A204.1 (cell line): Measurements from ENCODE around the gene C17orf50.
"Not testable (repeated sequence)": the region's sequence is repeated elsewhere in the genome, so short reads cannot be mapped to it uniquely, and the experiment has no call there.

Experiments used
- FAIRE-seq: peaks from 2 replicates; lab custom pipeline; 2012; peaks lifted over from hg19 to GRCh38; lab: Jason Lieb, UNC

The C17orf50 gene

GRCh38 chr17:35734396-35734795 lies 26.3 kb upstream of the C17orf50 start:
- no peak for FAIRE-seq

GRCh38 chr17:35735036-35735805 lies 25.5 kb upstream of the C17orf50 start:
- no peak for FAIRE-seq

GRCh38 chr17:35736236-35736635 lies 24.5 kb upstream of the C17orf50 start:
- no peak for FAIRE-seq

GRCh38 chr17:35738519-35739133 lies 22.1 kb upstream of the C17orf50 start:
- FAIRE-seq: no peak

GRCh38 chr17:35740216-35740615 lies 20.5 kb upstream of the C17orf50 start:
- FAIRE-seq: no peak

GRCh38 chr17:35740997-35741931 lies 19.4 kb upstream of the C17orf50 start:
- no peak for FAIRE-seq

DNA sequence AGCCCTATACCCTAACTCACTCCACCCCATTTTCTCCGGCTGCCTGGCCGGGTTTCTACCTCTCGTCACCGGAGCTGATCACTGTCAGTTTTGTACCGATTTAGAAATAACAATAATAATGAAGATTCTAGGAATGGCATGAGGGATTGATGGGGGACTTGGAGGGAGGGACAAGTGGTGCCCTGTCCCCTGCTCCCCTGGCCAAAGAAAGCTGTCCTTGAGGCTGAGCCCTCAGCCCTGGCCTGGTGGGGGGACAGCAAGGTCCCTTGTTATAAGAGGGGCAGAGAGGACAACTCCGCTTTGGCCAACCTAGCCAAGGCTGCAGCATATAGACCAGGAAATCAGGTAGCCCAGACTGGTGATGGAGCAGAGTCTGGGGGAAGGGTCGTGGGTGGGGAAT lies 18.2 kb upstream of the C17orf50 start:
- no peak for FAIRE-seq

DNA sequence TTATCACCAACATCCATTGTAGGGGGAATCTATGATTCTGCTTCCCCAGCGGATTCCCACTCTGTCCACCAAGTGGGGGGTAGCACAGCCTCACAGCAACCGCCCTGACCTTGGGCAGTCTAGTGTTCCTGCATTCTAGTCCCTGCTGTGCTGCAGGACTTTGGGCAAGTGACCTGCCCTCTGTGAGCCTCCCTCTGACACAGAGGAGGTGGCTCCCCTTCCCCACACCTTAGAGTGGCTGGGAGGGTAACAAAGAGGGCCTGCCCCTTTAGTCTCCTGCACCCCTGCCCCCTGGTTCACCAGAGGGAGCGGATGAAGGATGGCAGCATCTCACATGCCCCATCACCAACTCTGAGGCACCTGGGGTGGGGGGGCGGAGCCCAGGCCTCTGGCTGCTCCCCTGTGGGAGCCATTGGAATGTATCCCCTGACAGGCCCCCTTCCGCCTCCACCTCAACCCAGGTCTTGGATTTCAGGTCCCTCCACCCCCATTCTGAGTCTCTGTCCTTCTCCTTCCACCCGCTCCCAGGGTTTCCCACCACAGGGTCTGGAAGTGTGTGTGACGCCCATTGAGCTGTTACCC lies 17.7 kb upstream of the C17orf50 start:
- FAIRE-seq: no peak

GRCh38 chr17:35743626-35744328 lies 16.9 kb upstream of the C17orf50 start:
- no peak for FAIRE-seq

- FAIRE-seq: no peak
Observed at GRCh38 chr17:35744830-35745229, 15.9 kb upstream of the C17orf50 start.

DNA sequence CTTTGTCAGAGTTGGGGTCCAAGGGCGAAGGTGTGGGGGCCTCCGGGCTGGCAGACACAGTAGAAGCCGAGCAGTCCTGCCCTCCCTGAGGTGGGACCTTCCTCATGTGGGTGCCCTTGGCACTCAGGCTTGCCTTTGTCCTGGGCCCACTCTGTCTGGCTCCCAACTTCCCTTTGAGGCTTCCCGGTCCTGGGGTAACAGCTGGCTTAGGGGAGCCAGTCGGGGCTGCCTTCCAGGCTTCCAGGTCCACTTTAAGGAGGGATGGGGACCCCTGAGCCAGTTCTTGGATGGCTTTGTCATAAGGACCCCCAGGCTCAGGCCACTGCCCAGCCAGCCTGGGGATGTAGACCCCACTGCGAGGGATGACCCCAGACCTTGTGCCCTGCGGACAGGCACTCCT lies 15.4 kb upstream of the C17orf50 start:
- no peak for FAIRE-seq

DNA sequence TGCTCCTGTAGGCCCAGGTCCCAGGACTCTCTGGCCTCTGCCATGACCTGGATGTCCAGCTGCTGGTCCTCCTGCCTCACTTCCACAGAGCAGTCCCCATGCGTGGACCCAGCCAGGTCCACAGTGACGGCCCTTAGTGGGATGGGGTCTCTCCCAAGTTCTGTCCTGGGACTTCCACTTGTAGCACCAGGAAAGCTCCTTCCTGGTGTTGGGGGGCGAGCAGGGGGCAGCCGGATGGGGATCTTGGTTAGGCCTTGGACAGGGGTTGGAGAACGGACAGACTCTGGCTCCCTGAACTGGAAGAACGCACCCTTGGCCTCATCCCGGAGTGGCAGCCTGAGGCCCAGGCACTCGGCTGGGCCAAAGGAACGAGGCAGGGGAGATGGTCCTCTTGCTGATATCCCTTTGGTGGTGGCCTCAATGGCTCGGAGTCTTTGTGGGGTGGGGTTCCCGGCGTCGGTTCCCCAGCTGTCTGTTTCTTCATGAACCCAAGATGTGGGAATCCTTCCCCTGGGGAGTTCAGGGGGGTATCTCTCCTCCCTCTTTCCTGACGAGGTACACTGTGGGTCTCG lies 14.9 kb upstream of the C17orf50 start:
- no peak for FAIRE-seq

DNA sequence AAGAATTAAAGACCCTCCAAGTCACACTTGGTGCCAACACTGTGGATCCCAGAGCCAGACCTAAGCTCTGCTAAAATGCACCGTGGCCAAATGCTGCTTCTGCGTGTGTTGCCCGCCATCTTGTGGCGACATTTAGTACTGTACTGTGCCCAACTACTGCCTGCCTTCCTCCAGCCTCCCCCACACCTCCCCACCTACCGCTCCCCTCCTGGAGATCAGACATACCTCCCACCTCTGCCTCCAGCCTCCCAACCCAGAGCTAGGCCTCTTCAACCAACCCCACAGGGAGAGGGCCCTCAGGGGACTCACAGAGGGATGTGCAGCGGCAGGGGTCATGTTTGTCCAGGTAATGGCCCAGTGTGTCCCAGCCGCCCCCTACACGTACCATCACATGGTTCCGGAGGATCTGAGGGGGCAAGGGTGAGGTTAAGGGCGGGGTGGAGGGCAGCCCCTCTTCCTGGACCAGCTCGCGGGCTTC lies 13.1 kb upstream of the C17orf50 start:
- FAIRE-seq: no peak

DNA sequence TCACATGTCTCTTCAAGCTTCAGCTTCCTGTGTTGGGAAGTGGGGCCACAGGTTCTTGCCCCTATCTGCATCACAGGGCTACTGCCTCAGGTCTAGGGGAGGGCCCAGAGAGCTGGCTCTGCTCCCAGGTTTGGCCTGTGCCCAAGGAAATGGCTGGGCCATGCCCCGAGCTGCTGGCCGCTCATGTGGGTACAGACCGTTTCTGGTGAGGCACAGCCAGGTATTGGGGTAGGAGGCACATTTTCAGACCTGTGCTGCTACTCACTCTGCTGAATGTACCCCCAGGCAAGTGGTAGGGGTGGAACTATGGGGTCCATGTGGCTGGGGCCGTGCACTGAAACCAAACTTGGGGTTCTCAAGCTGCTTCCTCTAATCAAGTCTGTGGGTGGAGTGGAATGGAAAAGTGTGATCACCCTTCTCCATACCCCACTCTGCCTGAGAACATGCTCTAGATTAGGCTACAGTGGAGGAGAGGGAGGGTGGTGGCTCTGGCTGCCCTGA lies 12.3 kb upstream of the C17orf50 start:
- FAIRE-seq: no peak

DNA sequence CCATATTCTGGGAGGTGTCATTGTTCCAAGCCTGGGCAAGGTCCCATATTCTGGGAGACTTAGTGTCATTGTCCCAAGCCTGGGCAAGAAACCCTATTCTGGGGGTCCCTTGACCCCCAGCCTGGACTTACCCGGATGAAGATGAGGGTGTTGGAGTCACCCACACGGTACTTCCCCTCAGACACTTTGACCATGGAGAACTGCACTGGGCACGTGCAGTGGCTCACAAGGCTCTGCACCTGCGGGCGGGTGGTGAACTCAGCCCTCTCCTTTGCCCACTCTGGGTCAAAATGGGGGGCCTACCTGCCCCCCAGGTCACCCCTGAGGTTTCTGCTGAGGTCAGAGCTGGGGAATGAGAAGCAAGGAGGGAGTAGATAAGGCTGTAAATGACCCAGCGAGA lies 11.7 kb upstream of the C17orf50 start:
- no peak for FAIRE-seq

DNA sequence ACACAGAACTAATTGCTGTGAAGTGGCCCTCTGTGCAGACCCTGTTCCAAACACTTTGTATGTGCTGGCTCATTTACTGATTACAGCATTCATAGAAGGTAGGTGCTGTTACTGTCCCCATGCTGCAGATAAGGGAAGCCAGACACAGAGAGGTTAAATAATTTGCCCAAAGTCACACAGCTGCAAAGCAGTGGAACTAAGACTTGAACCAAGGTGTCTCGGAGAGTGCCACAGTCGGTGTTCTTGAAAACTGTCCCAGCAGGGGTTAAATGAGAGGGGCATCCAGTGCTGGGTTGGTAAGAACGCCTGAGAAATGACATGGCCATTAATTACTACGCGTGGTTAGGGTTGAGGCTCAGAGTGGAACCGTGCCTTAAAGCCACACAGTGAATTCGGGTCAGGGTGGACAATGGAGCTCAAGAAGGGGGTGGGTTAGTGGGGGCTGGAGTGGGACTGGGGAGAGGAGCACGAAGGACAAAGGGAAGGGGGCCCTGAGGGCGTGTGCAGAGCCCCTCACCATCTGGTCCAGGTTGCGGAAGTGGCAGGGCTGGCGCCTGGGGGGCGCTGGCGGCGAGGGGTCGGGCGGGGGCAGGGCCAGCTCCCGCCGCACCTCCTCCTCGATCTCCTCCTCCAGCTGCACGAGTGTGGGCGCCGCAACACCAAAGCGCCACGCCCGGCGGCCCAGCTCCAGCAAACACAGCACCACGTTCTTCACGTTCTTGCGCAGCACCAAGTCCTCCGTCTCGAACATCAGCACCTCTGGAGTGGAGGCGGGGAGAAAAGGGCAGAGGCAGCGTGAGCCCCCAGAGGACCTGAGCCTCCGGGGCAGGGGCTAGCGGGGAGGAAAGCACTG lies 10.9 kb upstream of the C17orf50 start:
- no peak for FAIRE-seq

DNA sequence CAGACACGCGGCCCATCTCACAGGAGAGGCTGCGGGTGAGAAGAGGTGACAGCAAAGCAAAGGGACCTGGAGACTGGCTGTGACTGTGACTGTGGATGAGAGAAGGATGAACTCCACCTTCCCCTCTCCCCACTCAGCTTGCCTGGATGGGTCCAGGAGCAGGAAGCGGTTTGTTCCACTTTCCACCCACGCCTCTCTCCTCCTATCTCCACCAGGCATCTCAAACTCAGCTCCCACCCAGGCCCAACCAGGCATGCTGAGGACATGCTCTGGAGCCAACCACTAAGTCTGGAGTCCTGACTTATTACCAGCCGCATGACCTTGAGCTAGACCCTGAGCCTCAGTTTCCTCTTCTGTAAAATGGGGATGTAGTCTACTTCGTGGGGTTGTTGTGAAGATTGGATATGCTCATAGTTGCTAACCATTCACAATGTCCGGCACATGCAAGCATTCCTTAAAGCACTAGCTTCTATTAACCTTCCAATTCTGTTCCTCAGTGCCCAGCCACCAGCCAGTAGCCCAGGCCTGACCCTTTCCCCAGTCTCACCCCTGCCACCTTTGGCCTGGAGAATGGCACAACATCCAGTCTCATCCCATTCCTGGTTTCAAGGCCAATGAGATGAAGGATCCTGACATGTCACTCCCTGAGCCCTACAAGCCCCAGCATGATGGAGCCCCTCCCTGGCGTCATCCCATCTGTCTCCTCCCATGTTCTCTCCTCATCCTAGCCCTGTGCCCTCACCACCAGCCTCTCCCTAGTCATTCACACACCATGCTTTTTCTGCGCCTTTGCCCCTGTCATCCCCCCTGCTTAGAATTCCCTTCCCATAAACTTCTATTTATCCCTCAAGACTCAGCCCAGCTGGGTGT lies 9.9 kb upstream of the C17orf50 start:
- FAIRE-seq: no peak

- not testable (repeated sequence) for FAIRE-seq
Observed at GRCh38 chr17:35751541-35751940, 9.1 kb upstream of the C17orf50 start.

DNA sequence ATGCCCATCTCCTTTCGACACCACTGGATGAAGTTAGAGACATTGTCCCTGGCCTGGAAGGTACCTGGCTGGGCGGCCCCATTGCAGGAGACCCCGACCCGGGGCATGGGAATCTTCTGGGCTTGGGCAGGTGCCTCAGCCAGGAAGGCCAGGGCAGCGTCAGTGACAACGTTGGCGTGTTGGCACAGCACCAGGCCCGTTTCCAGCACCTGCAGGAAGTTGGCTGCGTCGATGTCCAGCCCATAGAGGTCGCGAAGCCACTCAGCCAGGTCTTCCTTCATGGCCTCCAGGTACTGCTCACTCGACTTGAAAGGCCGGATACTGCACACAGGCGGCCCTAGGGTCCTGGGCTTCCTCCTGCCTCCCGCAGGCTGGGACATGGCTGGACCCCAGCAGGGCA lies 8.2 kb upstream of the C17orf50 start:
- FAIRE-seq: no peak
